Measurements from ENCODE around the gene SPC25.
A peak's percentile ranks its signal among the peaks of the same experiment; 100 is the strongest.
"Not testable (repeated sequence)": the region's sequence is repeated elsewhere in the genome, so short reads cannot be mapped to it uniquely, and the experiment has no call there.

SPC25 gene, protein sequence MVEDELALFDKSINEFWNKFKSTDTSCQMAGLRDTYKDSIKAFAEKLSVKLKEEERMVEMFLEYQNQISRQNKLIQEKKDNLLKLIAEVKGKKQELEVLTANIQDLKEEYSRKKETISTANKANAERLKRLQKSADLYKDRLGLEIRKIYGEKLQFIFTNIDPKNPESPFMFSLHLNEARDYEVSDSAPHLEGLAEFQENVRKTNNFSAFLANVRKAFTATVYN

DNA sequence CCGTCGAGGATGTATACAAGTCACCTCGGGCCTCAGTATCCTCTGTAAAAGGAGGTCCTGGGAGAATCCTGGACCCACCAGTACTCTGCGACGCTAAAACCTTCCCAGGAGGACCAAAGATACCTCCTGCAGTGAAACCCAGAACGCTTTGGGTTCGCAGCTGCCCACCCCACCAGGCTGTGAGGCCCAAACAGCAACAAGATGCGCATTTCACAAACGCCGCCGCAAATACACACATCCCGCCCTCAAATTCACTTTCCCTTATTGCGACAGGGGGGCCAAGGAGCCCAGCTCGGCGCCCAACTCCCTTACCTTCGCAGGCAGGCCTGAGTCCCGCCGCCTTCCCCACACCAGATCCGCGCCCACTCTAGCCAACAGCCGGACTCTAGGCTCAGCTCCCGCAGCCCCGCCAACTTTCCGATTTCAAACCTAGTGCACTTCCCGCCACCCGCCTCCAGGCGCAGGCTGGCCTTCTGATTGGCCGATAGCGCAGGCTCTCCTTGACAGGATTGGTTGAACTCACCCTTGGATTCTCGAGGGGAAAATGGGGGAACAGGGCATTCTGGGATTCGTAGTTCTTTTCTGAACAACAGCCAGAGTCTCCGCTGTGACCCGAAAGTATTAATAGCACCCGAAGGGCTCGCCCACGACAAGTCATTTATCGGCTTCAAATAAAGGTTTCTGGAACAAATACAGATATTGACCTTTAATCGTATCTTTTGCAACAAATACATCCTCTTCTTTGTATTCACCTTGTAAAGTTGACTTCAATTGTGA lies at the start of gene SPC25:
SPC25 (minus strand) TSS at position 425 of the 777 bp plus-strand sequence. CDS start 911 bp downstream, outside the sequence.
- Mint-ChIP-seq H3K27me3 (peaks cover 12% of the 10 kb centered on the region), H3K9me3 (no peaks in the 10 kb centered on the region), H3K36me3 (ENCODE audit: insufficient read depth) (peaks cover 5% of the 10 kb centered on the region), H3K4me1 (peaks cover 10% of the 10 kb centered on the region), H3K4me3 (peak within 1 kb of the TSS; percentile 87), H3K27ac (ENCODE audit: low read depth) (peak within 1 kb of the TSS; percentile 83)
- DNase-seq (ENCODE audit: low spot score in 2 of 2) (peak; percentile 80 to 82), ATAC-seq (replicated peaks; ENCODE audit: extremely low read depth, poor library complexity, severe bottlenecking) (peak; percentile 96)

DNA sequence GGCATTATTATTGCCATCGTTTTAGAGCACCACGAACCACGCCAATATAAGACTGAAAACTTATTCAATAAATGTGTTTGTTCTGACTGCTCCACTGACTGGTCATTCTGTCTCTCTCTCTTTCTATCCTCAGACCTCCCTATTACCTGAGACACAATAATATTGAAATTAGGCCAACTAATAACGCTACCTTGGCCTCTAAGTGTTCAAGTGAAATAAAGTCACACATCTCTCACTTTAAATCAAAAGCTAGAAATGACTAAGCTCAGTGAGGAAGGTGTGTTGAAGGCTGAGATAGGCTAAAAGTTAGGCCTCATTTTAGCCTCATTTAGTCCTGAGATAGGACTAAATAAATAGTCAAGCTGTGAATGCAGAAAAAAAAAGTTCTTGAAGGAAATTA lies 49.7 kb upstream of the SPC25 start:
- H3K4me1 Mint-ChIP-seq: no peaks in the 10 kb centered on the region
- no peak overlapping the region for H3K27ac Mint-ChIP-seq (ENCODE audit: low read depth)
- no peaks in the 10 kb centered on the region for H3K9me3 Mint-ChIP-seq
- ATAC-seq (replicated peaks; ENCODE audit: extremely low read depth, poor library complexity, severe bottlenecking) (no peak), DNase-seq (ENCODE audit: low spot score in 2 of 2) (no peak)
- no peaks in the 10 kb centered on the region for H3K36me3 Mint-ChIP-seq (ENCODE audit: insufficient read depth)
- no peak overlapping the region for H3K4me3 Mint-ChIP-seq
- peaks cover 11% of the 10 kb centered on the region for H3K27me3 Mint-ChIP-seq

DNA sequence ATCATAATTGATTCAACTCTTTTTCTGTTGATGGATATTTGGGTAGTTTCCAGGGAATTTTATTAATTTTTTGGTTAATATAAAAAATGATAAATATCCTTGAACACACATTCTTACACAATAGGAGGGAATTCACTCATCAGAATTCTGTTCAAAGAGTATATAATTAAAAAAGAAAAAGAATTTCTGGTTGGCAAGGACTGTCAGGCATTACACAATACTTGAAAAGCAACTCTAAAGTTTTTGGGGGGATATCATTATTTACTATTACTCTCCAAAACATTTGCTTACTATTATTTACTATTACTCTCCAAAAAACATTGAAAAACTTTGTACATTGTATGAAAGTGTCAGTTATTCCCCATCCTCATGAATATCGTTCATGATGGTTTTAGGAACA lies 48.8 kb upstream of the SPC25 start:
- H3K27ac Mint-ChIP-seq (ENCODE audit: low read depth): no peak overlapping the region
- no peak overlapping the region for H3K4me3 Mint-ChIP-seq
- no peak for DNase-seq (ENCODE audit: low spot score in 2 of 2)
- peaks cover 10% of the 10 kb centered on the region for H3K27me3 Mint-ChIP-seq
- no peaks in the 10 kb centered on the region for H3K4me1 Mint-ChIP-seq
- no peaks in the 10 kb centered on the region for H3K9me3 Mint-ChIP-seq
- ATAC-seq (replicated peaks; ENCODE audit: extremely low read depth, poor library complexity, severe bottlenecking): no peak
- no peaks in the 10 kb centered on the region for H3K36me3 Mint-ChIP-seq (ENCODE audit: insufficient read depth)

DNA sequence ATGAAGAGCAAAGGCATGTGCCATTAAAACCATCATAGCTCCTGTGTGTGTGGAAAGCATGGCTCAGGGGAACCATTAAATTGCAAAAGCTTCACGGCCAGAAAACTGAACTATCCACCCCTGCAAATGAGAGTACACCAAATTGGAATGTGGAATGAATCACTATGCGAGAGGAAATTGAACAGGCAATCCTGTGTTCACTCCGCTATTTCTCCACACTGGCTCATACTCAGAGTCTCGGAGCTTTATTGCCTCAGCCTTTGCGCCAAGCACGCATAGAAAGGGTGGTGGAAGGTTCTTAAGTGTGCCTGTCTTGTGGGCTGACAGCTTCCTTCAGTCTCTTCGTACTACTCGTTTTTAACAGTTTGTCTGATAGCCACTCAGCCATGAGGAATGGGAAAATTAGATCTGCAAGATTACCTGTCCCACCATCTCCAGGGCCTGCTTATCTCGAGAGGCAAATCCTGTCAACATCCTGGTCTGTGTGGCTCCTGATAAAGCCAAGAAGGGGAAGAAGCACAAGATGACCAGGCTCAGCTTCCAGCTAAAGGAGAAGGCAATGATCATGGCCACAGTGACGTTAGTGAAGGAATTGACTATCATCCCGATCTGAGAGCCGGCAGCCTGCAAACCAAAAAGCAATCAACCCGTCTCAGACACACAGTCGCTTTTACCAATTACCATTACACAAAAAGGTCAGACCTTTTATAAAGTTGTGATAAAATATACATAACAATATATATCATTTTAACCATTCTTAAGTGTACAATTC lies 45.8 kb upstream of the SPC25 start:
- H3K27ac Mint-ChIP-seq (ENCODE audit: low read depth): no peak overlapping the region
- no peaks in the 10 kb centered on the region for H3K36me3 Mint-ChIP-seq (ENCODE audit: insufficient read depth)
- H3K27me3 Mint-ChIP-seq: peaks cover 10% of the 10 kb centered on the region
- H3K4me3 Mint-ChIP-seq: no peak overlapping the region
- no peak for DNase-seq (ENCODE audit: low spot score in 2 of 2)
- no peak for ATAC-seq (replicated peaks; ENCODE audit: extremely low read depth, poor library complexity, severe bottlenecking)
- H3K4me1 Mint-ChIP-seq: no peaks in the 10 kb centered on the region
- H3K9me3 Mint-ChIP-seq: no peaks in the 10 kb centered on the region

DNA sequence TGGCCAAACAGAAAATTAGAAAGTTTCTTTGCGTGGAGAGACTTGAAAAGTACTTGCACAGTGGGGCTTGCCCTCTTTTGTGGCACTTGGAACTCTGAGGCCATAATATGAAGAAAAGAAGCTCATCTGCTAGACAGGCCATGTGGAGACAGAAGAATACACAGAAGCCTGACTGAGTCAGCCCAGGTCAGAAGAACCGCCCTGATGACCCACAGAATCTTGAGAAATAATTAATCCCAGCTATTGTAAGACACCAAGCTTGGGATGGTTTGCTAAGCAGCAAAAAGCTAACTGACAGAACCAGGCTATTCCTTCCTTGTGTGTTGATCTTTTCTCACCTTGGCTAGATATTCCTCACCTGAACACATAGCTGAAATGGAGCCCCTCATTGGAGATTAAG lies 44.6 kb upstream of the SPC25 start:
- no peaks in the 10 kb centered on the region for H3K9me3 Mint-ChIP-seq
- no peak overlapping the region for H3K27ac Mint-ChIP-seq (ENCODE audit: low read depth)
- DNase-seq (ENCODE audit: low spot score in 2 of 2) (no peak), ATAC-seq (replicated peaks; ENCODE audit: extremely low read depth, poor library complexity, severe bottlenecking) (no peak)
- no peaks in the 10 kb centered on the region for H3K36me3 Mint-ChIP-seq (ENCODE audit: insufficient read depth)
- no peaks in the 10 kb centered on the region for H3K4me1 Mint-ChIP-seq
- H3K27me3 Mint-ChIP-seq: peaks cover 10% of the 10 kb centered on the region
- no peak overlapping the region for H3K4me3 Mint-ChIP-seq

DNA sequence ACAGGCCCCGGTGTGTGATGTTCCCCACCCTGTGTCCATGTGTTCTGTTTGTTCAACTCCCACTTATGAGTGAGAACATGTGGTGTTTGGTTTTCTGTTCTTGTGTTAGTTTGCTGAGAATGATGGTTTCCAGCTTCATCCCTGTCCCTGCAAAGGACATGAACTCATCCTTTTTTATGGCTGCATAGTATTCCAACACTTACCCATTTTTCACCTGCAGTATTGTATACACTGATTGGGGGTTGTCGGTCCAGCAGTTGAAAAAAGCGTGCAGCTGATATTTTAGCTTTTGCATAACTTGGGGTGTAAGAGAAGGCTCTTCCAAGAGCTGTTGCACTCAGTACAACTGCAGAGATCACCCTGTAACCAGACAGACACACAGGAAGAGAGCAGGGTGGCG lies 41.9 kb upstream of the SPC25 start:
- not testable (repeated sequence) for H3K36me3 Mint-ChIP-seq (ENCODE audit: insufficient read depth); DNase-seq (ENCODE audit: low spot score in 2 of 2); H3K4me1 Mint-ChIP-seq; H3K9me3 Mint-ChIP-seq; H3K4me3 Mint-ChIP-seq; ATAC-seq (replicated peaks; ENCODE audit: extremely low read depth, poor library complexity, severe bottlenecking); H3K27ac Mint-ChIP-seq (ENCODE audit: low read depth)
- peaks cover 14% of the 10 kb centered on the region for H3K27me3 Mint-ChIP-seq

DNA sequence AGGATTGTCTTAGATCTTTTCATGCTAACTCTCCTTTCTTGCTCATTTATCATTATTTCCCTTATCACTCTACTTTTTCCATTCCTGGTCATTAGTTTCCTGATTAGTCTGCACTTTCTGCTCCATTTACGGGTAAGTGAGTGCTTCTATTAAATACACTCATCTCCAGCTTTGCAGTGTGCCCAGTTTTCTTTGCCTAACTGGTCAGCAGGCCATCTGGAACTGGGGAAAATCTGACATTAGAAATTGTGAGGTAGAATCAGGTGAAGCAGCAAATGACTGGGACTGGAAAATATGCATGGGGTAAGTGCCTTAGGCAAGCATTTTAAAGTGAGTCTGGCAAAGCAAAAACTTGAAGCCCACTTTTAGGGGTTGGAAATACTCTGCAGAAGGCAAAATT lies 40.0 kb upstream of the SPC25 start:
- Mint-ChIP-seq H3K9me3 (no peaks in the 10 kb centered on the region), H3K4me3 (no peak overlapping the region), H3K27ac (ENCODE audit: low read depth) (no peak overlapping the region), H3K27me3 (peaks cover 25% of the 10 kb centered on the region), H3K4me1 (no peaks in the 10 kb centered on the region), H3K36me3 (ENCODE audit: insufficient read depth) (no peaks in the 10 kb centered on the region)
- DNase-seq (ENCODE audit: low spot score in 2 of 2) (no peak), ATAC-seq (replicated peaks; ENCODE audit: extremely low read depth, poor library complexity, severe bottlenecking) (no peak)

DNA sequence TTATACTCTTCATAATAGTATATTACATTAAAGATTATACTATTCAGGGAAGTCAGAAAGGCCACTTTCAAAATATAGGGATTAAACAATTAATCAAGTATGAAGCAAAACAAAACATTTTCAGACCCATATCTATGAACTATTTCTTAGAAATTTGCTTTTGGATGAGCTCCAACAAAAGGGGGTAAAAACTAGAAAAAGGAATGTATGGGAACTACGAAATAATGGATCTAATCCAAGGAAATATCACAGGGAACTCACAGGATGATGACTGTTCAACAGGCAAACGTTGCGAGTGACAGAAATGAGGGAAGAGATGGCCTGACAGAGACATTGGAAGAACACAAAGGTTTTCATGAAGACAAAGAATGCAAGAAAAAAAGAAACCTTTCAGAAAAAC lies 38.8 kb upstream of the SPC25 start:
- Mint-ChIP-seq H3K27me3 (peaks cover 29% of the 10 kb centered on the region), H3K27ac (ENCODE audit: low read depth) (no peak overlapping the region), H3K36me3 (ENCODE audit: insufficient read depth) (no peaks in the 10 kb centered on the region), H3K9me3 (no peaks in the 10 kb centered on the region), H3K4me1 (no peaks in the 10 kb centered on the region), H3K4me3 (no peak overlapping the region)
- no peak for ATAC-seq (replicated peaks; ENCODE audit: extremely low read depth, poor library complexity, severe bottlenecking)
- no peak for DNase-seq (ENCODE audit: low spot score in 2 of 2)

DNA sequence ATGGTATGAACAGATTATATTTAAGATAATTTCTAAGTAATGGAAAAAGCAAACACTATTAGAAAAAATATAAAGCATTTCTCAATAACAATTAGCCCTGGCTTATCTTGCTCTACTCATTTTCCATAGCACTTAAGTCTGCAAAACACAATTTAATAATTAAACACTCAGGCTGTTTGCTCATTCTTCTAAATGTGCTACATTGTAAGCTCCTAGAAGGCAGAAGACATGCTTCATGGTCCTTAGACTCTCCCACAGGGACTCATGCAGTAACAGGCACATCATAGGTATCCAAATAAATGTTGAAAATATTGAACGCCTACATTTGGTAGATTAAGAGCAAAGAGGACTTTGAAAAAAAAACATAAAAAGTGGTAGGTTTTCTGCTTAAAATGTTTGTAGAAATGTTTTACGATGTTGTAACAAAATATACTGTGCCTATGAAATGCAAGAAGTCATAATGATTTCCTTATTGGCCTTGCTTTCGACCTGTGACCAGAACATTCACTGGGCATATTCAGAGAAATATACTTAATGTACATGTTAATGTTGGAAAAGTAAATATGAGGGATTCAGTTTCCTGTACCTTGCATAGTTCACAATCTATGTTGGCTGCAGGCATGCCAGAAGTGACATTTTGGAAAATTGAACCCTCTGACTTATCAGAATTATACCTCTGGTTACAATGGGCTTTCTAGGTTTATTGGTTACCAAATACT lies 38.0 kb upstream of the SPC25 start:
- DNase-seq (ENCODE audit: low spot score in 2 of 2): no peak
- ATAC-seq (replicated peaks; ENCODE audit: extremely low read depth, poor library complexity, severe bottlenecking): no peak
- Mint-ChIP-seq H3K27ac (ENCODE audit: low read depth) (no peak overlapping the region), H3K4me1 (no peaks in the 10 kb centered on the region), H3K9me3 (no peaks in the 10 kb centered on the region), H3K27me3 (peaks cover 37% of the 10 kb centered on the region), H3K4me3 (no peak overlapping the region), H3K36me3 (ENCODE audit: insufficient read depth) (no peaks in the 10 kb centered on the region)

DNA sequence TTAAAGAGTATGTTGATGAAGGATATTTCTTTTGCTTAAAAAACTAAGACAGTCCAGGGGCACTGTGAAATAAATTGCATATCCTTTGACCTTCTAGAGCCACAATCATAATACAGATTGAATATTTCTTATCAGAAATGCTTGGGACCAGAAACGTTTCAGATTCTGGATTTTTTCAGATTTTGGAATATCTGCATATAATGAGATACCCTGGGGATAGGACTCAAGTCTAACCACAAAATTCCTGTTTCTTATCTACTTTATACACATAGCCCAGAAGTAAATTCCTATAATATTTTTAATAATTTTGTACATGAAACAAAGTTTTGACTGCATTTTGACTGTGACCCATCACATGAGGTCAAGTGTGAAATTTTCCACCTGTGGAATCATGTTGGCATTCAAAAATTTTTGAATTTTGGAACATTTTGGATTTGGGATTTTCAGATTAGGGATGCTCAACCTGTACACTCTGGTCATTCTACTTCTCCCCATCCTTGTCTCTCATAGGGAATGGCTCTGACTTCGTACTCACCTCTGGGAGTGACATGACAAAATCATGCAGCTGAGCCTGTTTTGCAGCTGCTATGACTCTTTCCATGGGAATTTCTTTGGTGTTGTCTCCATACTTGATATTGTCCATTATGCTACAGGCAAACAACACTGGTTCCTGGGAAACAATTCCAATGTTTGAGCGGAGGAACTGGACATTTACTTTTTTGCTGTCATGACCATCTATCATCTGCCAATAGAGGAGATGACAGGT lies 36.6 kb upstream of the SPC25 start:
- Mint-ChIP-seq H3K9me3 (no peaks in the 10 kb centered on the region), H3K27ac (ENCODE audit: low read depth) (no peak overlapping the region), H3K27me3 (peaks cover 52% of the 10 kb centered on the region), H3K36me3 (ENCODE audit: insufficient read depth) (no peaks in the 10 kb centered on the region), H3K4me3 (no peak overlapping the region), H3K4me1 (no peaks in the 10 kb centered on the region)
- DNase-seq (ENCODE audit: low spot score in 2 of 2) (no peak), ATAC-seq (replicated peaks; ENCODE audit: extremely low read depth, poor library complexity, severe bottlenecking) (no peak)

DNA sequence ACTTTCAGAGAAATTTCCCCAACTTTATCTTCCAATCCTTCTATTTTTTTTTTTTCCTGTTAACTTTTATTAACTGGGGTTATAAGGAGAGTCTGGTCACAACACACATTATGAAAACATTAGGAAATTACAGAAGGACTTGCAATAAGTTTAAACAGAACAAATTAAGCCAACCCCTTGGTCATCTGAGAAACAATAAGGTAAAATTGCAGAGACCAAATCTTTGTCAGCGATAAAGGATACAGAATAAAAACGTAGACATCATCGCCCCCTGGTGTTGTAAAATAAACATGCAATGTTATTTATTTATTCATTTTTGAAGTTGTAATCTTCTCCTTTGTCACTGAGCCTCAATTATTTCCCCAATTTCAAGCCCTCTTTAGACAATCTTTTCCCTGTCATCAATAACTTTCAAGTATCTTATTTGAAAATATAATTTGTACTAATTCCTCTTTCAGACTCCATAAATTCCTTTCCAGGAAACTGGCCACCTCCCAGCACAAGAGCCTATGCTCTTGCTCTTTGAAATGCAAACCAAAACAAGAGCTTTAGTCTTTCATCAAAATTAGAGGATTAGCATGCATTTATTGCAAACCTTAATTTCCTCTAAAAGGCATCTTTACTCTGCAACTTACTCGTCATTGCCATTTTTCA lies 30.4 kb upstream of the SPC25 start:
- Mint-ChIP-seq H3K4me3 (no peak overlapping the region), H3K4me1 (no peaks in the 10 kb centered on the region), H3K27me3 (peaks cover 51% of the 10 kb centered on the region), H3K27ac (ENCODE audit: low read depth) (no peak overlapping the region), H3K9me3 (no peaks in the 10 kb centered on the region), H3K36me3 (ENCODE audit: insufficient read depth) (no peaks in the 10 kb centered on the region)
- DNase-seq (ENCODE audit: low spot score in 2 of 2) (no peak), ATAC-seq (replicated peaks; ENCODE audit: extremely low read depth, poor library complexity, severe bottlenecking) (no peak)

Data from central memory CD8-positive, alpha-beta T cell (primary cell).